ENCODE results near the gene HTR1A. TPM values are rescaled to one million over a fixed set of nuclear protein-coding genes. Genes with fewer than 3 reads are reported as not detected.

HTR1A gene
- total RNA-seq, 4 donors from 2014 or later = not detected

DNA sequence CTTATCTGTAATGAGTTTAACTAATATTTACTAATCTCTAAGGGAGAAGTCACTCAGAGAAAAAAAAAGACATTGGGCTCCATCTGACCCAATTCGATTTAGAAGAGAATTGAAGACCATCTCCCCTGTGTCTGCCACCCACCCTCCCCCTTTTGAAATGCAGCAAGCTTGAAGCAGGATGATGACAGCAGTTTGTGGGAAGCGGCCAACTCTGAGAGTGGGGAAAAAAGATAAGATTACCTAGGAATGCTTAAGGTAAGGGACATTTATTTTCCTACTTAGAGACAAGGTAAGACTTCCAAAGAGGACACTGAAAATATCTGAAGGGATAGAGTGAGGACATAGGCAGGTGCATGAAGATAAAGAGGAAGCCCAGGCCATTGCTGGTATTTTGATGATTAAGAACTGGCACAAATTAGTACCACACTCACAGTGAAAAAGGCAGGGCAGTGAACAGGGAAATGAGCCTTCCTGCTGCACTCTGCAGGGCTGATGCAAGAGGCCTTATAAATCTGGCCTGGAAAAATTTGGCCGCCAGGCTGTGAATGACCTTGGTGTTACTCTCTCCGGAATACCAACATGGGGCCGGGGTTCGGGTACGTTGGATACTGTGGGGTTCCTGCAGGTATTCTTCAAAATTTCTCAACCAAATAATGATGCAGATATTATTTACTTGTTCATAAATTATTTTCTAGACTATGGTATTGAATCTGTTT lies 42.3 kb downstream of the HTR1A start:
- WGBS, 2 donors = 76 to 88% methylated on average over 7 of the region's 7 CpGs
- no peak overlapping the region for H3K4me3 ChIP-seq (ENCODE audit: low read depth, poor library complexity, severe bottlenecking)
- TF ChIP-seq, protein P1, sequence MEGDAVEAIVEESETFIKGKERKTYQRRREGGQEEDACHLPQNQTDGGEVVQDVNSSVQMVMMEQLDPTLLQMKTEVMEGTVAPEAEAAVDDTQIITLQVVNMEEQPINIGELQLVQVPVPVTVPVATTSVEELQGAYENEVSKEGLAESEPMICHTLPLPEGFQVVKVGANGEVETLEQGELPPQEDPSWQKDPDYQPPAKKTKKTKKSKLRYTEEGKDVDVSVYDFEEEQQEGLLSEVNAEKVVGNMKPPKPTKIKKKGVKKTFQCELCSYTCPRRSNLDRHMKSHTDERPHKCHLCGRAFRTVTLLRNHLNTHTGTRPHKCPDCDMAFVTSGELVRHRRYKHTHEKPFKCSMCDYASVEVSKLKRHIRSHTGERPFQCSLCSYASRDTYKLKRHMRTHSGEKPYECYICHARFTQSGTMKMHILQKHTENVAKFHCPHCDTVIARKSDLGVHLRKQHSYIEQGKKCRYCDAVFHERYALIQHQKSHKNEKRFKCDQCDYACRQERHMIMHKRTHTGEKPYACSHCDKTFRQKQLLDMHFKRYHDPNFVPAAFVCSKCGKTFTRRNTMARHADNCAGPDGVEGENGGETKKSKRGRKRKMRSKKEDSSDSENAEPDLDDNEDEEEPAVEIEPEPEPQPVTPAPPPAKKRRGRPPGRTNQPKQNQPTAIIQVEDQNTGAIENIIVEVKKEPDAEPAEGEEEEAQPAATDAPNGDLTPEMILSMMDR (IDR thresholded peaks at IDR 0.05) = no peak
- no peak for TF ChIP-seq POLR2A (IDR thresholded peaks at IDR 0.05)
- intact Hi-C loops (cut with DNase I; ENCODE audit: low total_unique reads) = no loop called here
- no peak for DNase-seq (ENCODE audit: low spot score in 2 of 2)

DNA sequence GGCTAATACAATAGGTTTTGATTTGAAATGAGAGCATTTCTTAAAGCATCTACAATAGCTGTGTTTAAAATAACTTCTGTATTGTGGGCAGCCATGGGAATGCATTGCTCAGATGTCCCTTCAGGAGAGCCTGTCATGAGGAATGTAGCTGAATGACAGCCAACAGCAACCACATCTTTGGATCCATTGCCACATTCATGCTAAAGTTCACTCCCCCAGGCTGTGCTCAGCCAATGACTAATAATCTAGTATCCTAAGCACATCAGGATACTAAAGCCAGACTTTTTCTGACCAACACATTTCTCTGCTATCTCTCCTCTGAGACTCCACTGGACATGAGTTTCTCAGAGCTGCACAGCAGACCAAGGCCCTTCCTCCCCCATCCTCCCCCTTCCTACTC lies 45.5 kb downstream of the HTR1A start:
- DNase-seq (ENCODE audit: low spot score in 2 of 2) = no peak
- H3K4me3 ChIP-seq (ENCODE audit: low read depth, poor library complexity, severe bottlenecking) = no peak overlapping the region
- no peak for TF ChIP-seq POLR2A (IDR thresholded peaks at IDR 0.05)
- intact Hi-C loops (cut with DNase I; ENCODE audit: low total_unique reads) = no loop called here

DNA sequence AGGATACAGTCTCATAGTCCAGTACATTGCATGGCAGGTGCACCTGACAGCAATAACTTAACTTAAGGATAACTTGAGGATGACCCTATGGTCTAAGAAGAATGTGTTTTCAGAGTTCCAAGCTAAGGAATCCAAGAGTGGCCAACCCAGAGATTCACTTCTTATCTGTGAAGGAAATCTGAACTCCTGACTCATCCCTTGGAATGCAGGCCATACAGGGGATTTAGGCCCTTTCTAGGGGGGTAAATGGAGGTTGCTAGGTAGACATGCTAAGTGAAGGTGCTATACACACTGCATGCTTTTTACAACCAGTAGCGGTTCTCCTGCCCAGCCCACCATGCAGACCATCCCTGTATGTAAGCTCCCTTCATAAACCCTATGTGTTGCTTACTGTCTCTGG lies 50.4 kb downstream of the HTR1A start:
- no peak for TF ChIP-seq POLR2A (IDR thresholded peaks at IDR 0.05)
- TF ChIP-seq, protein P1 (IDR thresholded peaks at IDR 0.05) = no peak
- no peak overlapping the region for H3K4me3 ChIP-seq (ENCODE audit: low read depth, poor library complexity, severe bottlenecking)
- intact Hi-C loops (cut with DNase I; ENCODE audit: low total_unique reads) = no loop called here
- 100% methylated on average over 1 of the region's 1 CpG for WGBS, 2 donors
- no peak for DNase-seq (ENCODE audit: low spot score in 2 of 2)

Other genes starting within 250 kb of the HTR1A start
- gene RNF180, start 203.4 kb upstream of the HTR1A start, total RNA-seq = 10 to 100 TPM; 10.7 to 14.5 (median 14.0) TPM

All from lower leg skin (tissue), 4 donors.